Omental fat pad (tissue), 4 donors: Measurements from ENCODE around the gene KAT8. TPM values are rescaled to one million over a fixed set of nuclear protein-coding genes. Genes with fewer than 3 reads are reported as not detected.
"Not testable (repeated sequence)": the region's sequence is repeated elsewhere in the genome, so short reads cannot be mapped to it uniquely, and the experiment has no call there.

Source experiments
- ATAC-seq: fragments of 150-250 bp; one replicate; pipeline ENCODE4 v1.9.1; 2016; ENCODE audit warnings: mild to moderate bottlenecking, moderate library complexity; ENCODE audit not compliant: low FRiP score
- DNase-seq: peaks from one replicate; pipeline ENCODE4 v3.0.0-alpha.2; 2019; ENCODE audit warnings: low spot score
- small RNA-seq: library from RNA; depleted of rRNA; stranded (forward); fragments of <200 nt; gene quantifications from one replicate; pipeline ENCODE3, GENCODE V24; 2016
- total RNA-seq, 4 donors: library from RNA; depleted of rRNA; stranded (reverse); fragments of >200 nt; gene quantifications; one replicate each; pipeline ENCODE4 v1.1.0, GENCODE V29; 2016
- TF ChIP-seq, protein P1 (sequence below), 3 donors: fragments of 450-650 bp; IDR thresholded peaks; one replicate each; pipeline ENCODE4 v1.5.1; 2016 to 2017; ENCODE audit warnings: antibody characterized with exemption in 3 of 3, mild to moderate bottlenecking in 3 of 3, moderate library complexity in 2 of 3

Gene KAT8
- total RNA-seq, 4 donors from 2014 or later = 39.4 to 72.2 (median 49.1) TPM

DNA sequence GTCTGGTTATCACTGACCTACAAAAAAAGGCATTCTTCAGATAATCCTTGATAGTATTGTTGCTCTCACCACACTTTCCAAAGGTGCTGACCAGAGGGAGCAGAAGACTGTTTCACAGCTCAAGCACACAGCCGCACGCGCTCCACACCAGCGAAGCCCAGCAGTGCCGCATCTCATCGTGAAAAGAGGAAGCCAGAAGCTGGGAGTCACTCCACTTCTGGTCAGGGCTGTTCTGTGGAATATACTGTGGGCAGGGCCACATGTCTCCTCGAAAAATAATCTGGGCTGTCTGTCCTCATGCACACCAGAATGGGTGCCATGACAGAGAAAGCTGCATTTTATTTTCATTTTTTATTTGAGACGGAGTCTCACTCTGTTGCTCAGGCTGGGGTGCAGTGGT lies 39.7 kb downstream of the KAT8 start:
- ATAC-seq (no peak), DNase-seq (no peak)
- TF ChIP-seq, protein P1, sequence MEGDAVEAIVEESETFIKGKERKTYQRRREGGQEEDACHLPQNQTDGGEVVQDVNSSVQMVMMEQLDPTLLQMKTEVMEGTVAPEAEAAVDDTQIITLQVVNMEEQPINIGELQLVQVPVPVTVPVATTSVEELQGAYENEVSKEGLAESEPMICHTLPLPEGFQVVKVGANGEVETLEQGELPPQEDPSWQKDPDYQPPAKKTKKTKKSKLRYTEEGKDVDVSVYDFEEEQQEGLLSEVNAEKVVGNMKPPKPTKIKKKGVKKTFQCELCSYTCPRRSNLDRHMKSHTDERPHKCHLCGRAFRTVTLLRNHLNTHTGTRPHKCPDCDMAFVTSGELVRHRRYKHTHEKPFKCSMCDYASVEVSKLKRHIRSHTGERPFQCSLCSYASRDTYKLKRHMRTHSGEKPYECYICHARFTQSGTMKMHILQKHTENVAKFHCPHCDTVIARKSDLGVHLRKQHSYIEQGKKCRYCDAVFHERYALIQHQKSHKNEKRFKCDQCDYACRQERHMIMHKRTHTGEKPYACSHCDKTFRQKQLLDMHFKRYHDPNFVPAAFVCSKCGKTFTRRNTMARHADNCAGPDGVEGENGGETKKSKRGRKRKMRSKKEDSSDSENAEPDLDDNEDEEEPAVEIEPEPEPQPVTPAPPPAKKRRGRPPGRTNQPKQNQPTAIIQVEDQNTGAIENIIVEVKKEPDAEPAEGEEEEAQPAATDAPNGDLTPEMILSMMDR (IDR thresholded peaks at IDR 0.05) = no peak

- TF ChIP-seq, protein P1 (IDR thresholded peaks at IDR 0.05) = no peak
- DNase-seq = no peak
- ATAC-seq = no peak
These were observed 49.9 kb downstream of the KAT8 start for GRCh38 chr16:31167315-31167714.

DNA sequence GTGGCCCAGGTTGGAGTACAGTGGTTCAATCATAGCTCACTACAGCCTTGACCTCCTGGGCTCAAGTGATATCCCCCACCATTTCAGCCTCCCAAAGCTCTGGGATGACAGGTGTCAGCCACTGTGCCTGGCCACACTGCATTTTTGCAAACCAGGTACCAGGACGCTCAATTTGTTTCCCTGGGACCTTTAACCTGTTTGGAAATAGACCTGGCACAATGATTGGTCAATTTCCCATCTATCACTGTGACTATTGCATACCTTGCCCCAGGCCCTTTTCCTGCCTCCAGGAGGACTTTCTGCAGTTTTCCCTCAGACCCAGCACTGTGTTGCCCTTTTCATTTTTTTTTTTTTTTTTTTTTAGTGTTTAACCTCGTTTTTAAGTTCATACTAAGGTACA lies 51.4 kb downstream of the KAT8 start:
- TF ChIP-seq, protein P1 (IDR thresholded peaks at IDR 0.05) = no peak
- ATAC-seq (no peak), DNase-seq (no peak)

DNA sequence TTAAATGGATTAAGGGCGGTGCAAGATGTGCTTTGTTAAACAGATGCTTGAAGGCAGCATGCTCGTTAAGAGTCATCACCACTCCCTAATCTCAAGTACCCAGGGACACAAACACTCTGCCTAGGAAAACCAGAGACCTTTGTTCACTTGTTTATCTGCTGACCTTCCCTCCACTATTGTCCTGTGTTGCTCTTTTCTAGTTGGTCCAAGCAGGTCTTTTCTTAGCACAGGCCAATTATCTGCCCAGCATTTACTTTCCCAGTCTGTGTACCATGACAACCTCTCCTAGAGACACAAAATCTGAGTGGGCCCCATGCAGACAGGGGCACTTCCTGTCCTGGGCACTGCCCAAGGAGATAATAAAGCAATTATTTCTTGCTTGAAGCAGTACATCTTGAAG lies 52.6 kb downstream of the KAT8 start:
- ATAC-seq, DNase-seq: not testable (repeated sequence)

GRCh38 chr16:31177136-31177535 lies 59.7 kb downstream of the KAT8 start:
- DNase-seq (no peak), ATAC-seq (no peak)
- TF ChIP-seq, protein P1 (IDR thresholded peaks at IDR 0.05) = no peak

GRCh38 chr16:31179219-31179746 lies 61.8 kb downstream of the KAT8 start:
- DNase-seq (no peak), ATAC-seq (no peak)

GRCh38 chr16:31179747-31180459 lies 62.4 kb downstream of the KAT8 start, which contains the start of gene FUS:
FUS (plus strand) TSS chr16:31180139; CDS start chr16:31180215, 76 bp downstream.
- TF ChIP-seq, protein P1 (IDR thresholded peaks at IDR 0.05) = no peak
- DNase-seq (peak; percentile 74), ATAC-seq (peak; percentile 89)

More at GRCh38 chr16:31179219-31179746, 61.8 kb downstream of the KAT8 start:
- TF ChIP-seq, protein P1 (IDR thresholded peaks at IDR 0.05) = no peak

Small RNA genes lying within 50 kb of the gene (small RNA-seq; reads per million reads assigned to genes)
- gene AC009088.4 (not detected), gene NDUFA3P6 (not detected)

Other genes starting within 250 kb of the KAT8 start
- gene BCL7C, start 223.6 kb upstream of the KAT8 start, total RNA-seq = 10 to 100 TPM; 17.4 to 37.0 (median 22.2) TPM
- 1 to 10 TPM; 1.7 to 3.5 (median 2.3) TPM for gene CTF1, start 221.1 kb upstream of the KAT8 start, total RNA-seq
- gene FBXL19, start 194.1 kb upstream of the KAT8 start, total RNA-seq = 1 to 10 TPM; 4.7 to 9.1 (median 6.9) TPM
- 10 to 100 TPM; 15.5 to 42.6 (median 33.9) TPM for gene ORAI3, start 168.6 kb upstream of the KAT8 start, total RNA-seq
- gene SETD1A, start 159.9 kb upstream of the KAT8 start, total RNA-seq = 10 to 100 TPM in 2 of 4 donors, 1 to 10 TPM in 2; 5.3 to 13.6 (median 9.2) TPM
- 10 to 100 TPM; 23.2 to 45.3 (median 33.0) TPM for gene HSD3B7, start 132.5 kb upstream of the KAT8 start, total RNA-seq
- 1 to 10 TPM in 2 of 4 donors, under 1 TPM in 2; 0.47 to 1.9 (median 1.0) TPM for gene STX1B, start 107.0 kb upstream of the KAT8 start, total RNA-seq
- gene STX4, start 84.1 kb upstream of the KAT8 start, total RNA-seq = 10 to 100 TPM; 40.9 to 93.7 (median 66.8) TPM
- 10 to 100 TPM in 2 of 4 donors, 1 to 10 TPM in 2; 7.4 to 13.9 (median 10.8) TPM for gene ZNF668, start 43.4 kb upstream of the KAT8 start, total RNA-seq
- gene ZNF646, start 43.2 kb upstream of the KAT8 start, total RNA-seq = 10 to 100 TPM in 3 of 4 donors, 1 to 10 TPM in 1; 8.1 to 18.0 (median 11.9) TPM
- 1 to 10 TPM in 2 of 4 donors, under 1 TPM in 2; 0.63 to 2.2 (median 1.3) TPM for gene PRSS53, start 28.7 kb upstream of the KAT8 start, total RNA-seq
- gene VKORC1, start 22.9 kb upstream of the KAT8 start, total RNA-seq = 100 to 1,000 TPM in 2 of 4 donors, 10 to 100 TPM in 2; 85.6 to 128 (median 99.3) TPM
- 10 to 100 TPM; 34.5 to 52.5 (median 43.4) TPM for gene BCKDK, start 9.3 kb upstream of the KAT8 start, total RNA-seq
- 1 to 10 TPM in 2 of 4 donors, under 1 TPM in 1, not detected in 1; 0.31 to 2.6 (median 2.6) TPM for gene PRSS8, start 18.1 kb downstream of the KAT8 start, total RNA-seq
- 1 to 10 TPM; 4.1 to 8.8 (median 6.8) TPM for gene PRSS36, start 32.4 kb downstream of the KAT8 start, total RNA-seq
- gene FUS, start 62.5 kb downstream of the KAT8 start, total RNA-seq = 100 to 1,000 TPM in 2 of 4 donors, 10 to 100 TPM in 2; 65.0 to 162 (median 116) TPM
- 10 to 100 TPM; 25.4 to 50.2 (median 37.8) TPM for gene PYCARD, start 85.1 kb downstream of the KAT8 start, total RNA-seq
- gene TRIM72, start 96.5 kb downstream of the KAT8 start, total RNA-seq = under 1 TPM in 1 of 4 donors, not detected in 3; 0.28 TPM
- not detected for gene PYDC1, start 99.5 kb downstream of the KAT8 start, total RNA-seq
- gene ITGAM, start 142.3 kb downstream of the KAT8 start, total RNA-seq = 10 to 100 TPM; 23.9 to 58.4 (median 38.8) TPM
- gene ITGAX, start 237.5 kb downstream of the KAT8 start, total RNA-seq = 100 to 1,000 TPM in 1 of 4 donors, 10 to 100 TPM in 3; 11.7 to 161 (median 27.0) TPM